GM10847 (cell line): ENCODE measurements around the gene ZNF892.

Source experiments
- POLR2A ChIP-seq: IDR thresholded peaks from 2 replicates; pipeline ENCODE4 v1.6.1; 2011; ENCODE audit not compliant: insufficient read length; ENCODE audit errors: extremely low read depth

Gene ZNF892

GRCh38 chr2:95204396-95204795 is 2.9 kb upstream of the ZNF892 start:
- no peak for TF ChIP-seq POLR2A

GRCh38 chr2:95206096-95206495 is 1.2 kb upstream of the ZNF892 start:
- TF ChIP-seq POLR2A: no peak

- TF ChIP-seq POLR2A: no peak
Measured at GRCh38 chr2:95208106-95208505, 785 bp downstream of the ZNF892 start.

GRCh38 chr2:95215018-95215612 is 7.8 kb downstream of the ZNF892 start:
- no peak for TF ChIP-seq POLR2A

GRCh38 chr2:95220449-95220848 is 13.1 kb downstream of the ZNF892 start:
- TF ChIP-seq POLR2A: no peak

GRCh38 chr2:95225658-95226057 is 18.3 kb downstream of the ZNF892 start:
- TF ChIP-seq POLR2A: no peak

GRCh38 chr2:95231723-95232122 is 24.4 kb downstream of the ZNF892 start:
- TF ChIP-seq POLR2A: no peak

GRCh38 chr2:95232232-95232631 is 24.9 kb downstream of the ZNF892 start:
- no peak for TF ChIP-seq POLR2A

GRCh38 chr2:95234286-95234785 is 27.0 kb downstream of the ZNF892 start:
- TF ChIP-seq POLR2A: no peak

GRCh38 chr2:95234816-95235215 is 27.5 kb downstream of the ZNF892 start:
- no peak for TF ChIP-seq POLR2A

GRCh38 chr2:95238131-95238530 is 30.8 kb downstream of the ZNF892 start:
- no peak for TF ChIP-seq POLR2A

- TF ChIP-seq POLR2A: no peak
Measured at GRCh38 chr2:95240091-95240490, 32.8 kb downstream of the ZNF892 start.

GRCh38 chr2:95240556-95240955 is 33.2 kb downstream of the ZNF892 start:
- no peak for TF ChIP-seq POLR2A
